Hepatocyte (in vitro differentiated cells): ENCODE measurements around the gene EFEMP2.

Experiments
- EZH2 ChIP-seq: fragments of 200-600 bp; sonication (generic); IDR thresholded peaks from 2 replicates; pipeline ENCODE4 v1.6.1; 2016; ENCODE audit warnings: antibody characterized with exemption, mild to moderate bottlenecking, borderline replicate concordance
- TF ChIP-seq, protein P1 (sequence below): fragments of 200-600 bp; sonication (generic); IDR thresholded peaks from 2 replicates; pipeline ENCODE4 v1.5.1; 2016; ENCODE audit warnings: antibody characterized with exemption, mild to moderate bottlenecking; ENCODE audit not compliant: poor library complexity

DNA sequence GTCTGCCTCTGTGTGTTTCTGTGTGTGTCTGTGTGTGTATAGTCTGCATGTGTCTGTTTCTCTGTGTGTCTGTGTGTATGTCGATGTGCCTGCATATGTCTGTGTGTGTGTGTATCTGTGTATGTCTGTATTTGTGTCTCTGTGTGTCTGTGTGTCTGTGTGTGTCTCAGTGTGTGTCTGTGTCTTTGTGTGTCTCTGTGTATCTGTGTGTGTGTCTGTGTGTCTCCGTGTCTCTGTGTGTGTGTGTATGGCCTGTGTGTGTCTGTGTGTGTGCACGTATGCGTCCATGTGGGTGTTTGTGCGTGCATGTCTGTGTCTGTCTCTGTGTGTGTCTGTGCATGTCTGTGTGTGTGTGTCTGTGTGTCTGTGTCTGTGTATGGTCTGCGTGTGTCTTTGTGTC, 38.4 kb downstream of the EFEMP2 start:
- TF ChIP-seq, protein P1, sequence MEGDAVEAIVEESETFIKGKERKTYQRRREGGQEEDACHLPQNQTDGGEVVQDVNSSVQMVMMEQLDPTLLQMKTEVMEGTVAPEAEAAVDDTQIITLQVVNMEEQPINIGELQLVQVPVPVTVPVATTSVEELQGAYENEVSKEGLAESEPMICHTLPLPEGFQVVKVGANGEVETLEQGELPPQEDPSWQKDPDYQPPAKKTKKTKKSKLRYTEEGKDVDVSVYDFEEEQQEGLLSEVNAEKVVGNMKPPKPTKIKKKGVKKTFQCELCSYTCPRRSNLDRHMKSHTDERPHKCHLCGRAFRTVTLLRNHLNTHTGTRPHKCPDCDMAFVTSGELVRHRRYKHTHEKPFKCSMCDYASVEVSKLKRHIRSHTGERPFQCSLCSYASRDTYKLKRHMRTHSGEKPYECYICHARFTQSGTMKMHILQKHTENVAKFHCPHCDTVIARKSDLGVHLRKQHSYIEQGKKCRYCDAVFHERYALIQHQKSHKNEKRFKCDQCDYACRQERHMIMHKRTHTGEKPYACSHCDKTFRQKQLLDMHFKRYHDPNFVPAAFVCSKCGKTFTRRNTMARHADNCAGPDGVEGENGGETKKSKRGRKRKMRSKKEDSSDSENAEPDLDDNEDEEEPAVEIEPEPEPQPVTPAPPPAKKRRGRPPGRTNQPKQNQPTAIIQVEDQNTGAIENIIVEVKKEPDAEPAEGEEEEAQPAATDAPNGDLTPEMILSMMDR: no peak
- no peak for TF ChIP-seq EZH2
